ENCODE measurements around the gene MIB1.

The MIB1 gene

GRCh38 chr18:21904856-21905255 is 164.3 kb downstream of the MIB1 start:
- no peak overlapping the region for H3K4me3 ChIP-seq (ENCODE audit: low read depth, low read length)
- no peak for TF ChIP-seq CTCF (IDR thresholded peaks at IDR 0.05; ENCODE audit: low read depth, low read length)
- in situ Hi-C loops (cut with HindIII; ENCODE audit: low sequenced_read_pairs), result no loop called here
- no peak for DNase-seq (ENCODE audit: low read depth, low spot score)

- DNase-seq (ENCODE audit: low read depth, low spot score), result no peak
- in situ Hi-C loops (cut with HindIII; ENCODE audit: low sequenced_read_pairs), result no loop called here
- H3K4me3 ChIP-seq (ENCODE audit: low read depth, low read length), result no peak overlapping the region
- no peak for TF ChIP-seq CTCF (IDR thresholded peaks at IDR 0.05; ENCODE audit: low read depth, low read length)
Observed at GRCh38 chr18:21907451-21907850, 166.9 kb downstream of the MIB1 start.

GRCh38 chr18:21908711-21909110 is 168.1 kb downstream of the MIB1 start:
- in situ Hi-C loops (cut with HindIII; ENCODE audit: low sequenced_read_pairs), result no loop called here
- H3K4me3 ChIP-seq (ENCODE audit: low read depth, low read length), result no peak overlapping the region
- no peak for TF ChIP-seq CTCF (IDR thresholded peaks at IDR 0.05; ENCODE audit: low read depth, low read length)
- no peak for DNase-seq (ENCODE audit: low read depth, low spot score)

GRCh38 chr18:21910906-21911305 is 170.3 kb downstream of the MIB1 start:
- H3K4me3 ChIP-seq (ENCODE audit: low read depth, low read length), result no peak overlapping the region
- TF ChIP-seq CTCF (IDR thresholded peaks at IDR 0.05; ENCODE audit: low read depth, low read length), result no peak
- in situ Hi-C loops (cut with HindIII; ENCODE audit: low sequenced_read_pairs), result no loop called here
- no peak for DNase-seq (ENCODE audit: low read depth, low spot score)

- no peak for TF ChIP-seq CTCF (IDR thresholded peaks at IDR 0.05; ENCODE audit: low read depth, low read length)
- H3K4me3 ChIP-seq (ENCODE audit: low read depth, low read length), result no peak overlapping the region
- DNase-seq (ENCODE audit: low read depth, low spot score), result no peak
- in situ Hi-C loops (cut with HindIII; ENCODE audit: low sequenced_read_pairs), result no loop called here
Observed at GRCh38 chr18:21911551-21911950, 171.0 kb downstream of the MIB1 start.

GRCh38 chr18:21912339-21913239 is 172.0 kb downstream of the MIB1 start:
- no peak overlapping the region for H3K4me3 ChIP-seq (ENCODE audit: low read depth, low read length)
- TF ChIP-seq CTCF (IDR thresholded peaks at IDR 0.05; ENCODE audit: low read depth, low read length), result peak; percentile 13
- in situ Hi-C loops (cut with HindIII; ENCODE audit: low sequenced_read_pairs), result no loop called here
- DNase-seq (ENCODE audit: low read depth, low spot score), result no peak

All from astrocyte of the spinal cord (primary cell).